M059J (cell line): Measurements from ENCODE around the gene CCDC178. TPM values are rescaled to one million over a fixed set of nuclear protein-coding genes. Genes with fewer than 3 reads are reported as not detected.
"Not testable (repeated sequence)": the region's sequence is repeated elsewhere in the genome, so short reads cannot be mapped to it uniquely, and the experiment has no call there.

Experiments
- DNase-seq: peaks from one replicate; pipeline ENCODE4 v3.0.0-alpha.2; 2012; ENCODE audit warnings: low read depth
- total RNA-seq: library from RNA; depleted of rRNA; stranded (reverse); fragments of >200 nt; shearing (Covaris generic); gene quantifications from 2 replicates; pipeline ENCODE4 v1.2.3, GENCODE V29; 2014

CCDC178 gene
- total RNA-seq, 1 experiment from 2014 or later = not detected

DNA sequence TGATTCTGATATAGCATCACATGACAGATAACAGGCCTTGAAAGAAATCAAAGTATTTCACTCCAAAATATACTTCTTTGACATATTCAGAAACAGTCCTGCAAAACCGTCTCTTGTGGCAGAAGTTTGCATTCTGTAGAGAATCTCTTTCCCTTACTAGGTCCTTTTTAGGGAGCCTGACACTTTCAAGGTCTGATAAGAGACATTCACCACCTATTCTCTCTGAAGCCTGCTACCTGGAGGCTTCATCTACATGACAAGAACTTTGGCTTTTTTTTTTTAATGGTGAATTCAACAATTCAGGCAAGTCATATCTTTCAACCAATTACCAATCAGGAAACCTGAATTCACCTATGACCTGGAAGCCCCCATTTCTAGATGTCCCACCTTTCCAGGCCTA is 83.8 kb downstream of the CCDC178 start:
- DNase-seq = no peak

DNA sequence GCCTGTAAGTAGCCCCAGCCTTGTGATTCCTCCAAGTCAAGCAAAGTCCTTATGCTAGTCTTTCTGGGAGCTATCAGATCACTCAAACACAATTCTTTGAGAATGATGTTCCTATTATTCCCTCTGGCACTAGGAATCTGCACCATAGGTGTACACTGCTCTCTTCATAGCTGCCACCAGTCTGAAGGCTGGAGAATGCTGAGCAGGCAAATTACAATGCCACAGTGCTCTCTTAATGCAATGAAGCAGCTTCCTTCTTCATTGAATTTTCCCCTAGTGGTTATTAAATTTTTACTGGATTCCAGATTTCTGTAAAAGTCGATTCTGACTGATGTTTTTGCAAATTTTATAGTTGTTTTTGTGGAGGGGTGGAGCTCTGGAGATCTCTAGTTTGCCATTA is 84.8 kb downstream of the CCDC178 start:
- DNase-seq = no peak

- no peak for DNase-seq
Observed at GRCh38 chr18:33355263-33355662, 85.3 kb downstream of the CCDC178 start.

DNA sequence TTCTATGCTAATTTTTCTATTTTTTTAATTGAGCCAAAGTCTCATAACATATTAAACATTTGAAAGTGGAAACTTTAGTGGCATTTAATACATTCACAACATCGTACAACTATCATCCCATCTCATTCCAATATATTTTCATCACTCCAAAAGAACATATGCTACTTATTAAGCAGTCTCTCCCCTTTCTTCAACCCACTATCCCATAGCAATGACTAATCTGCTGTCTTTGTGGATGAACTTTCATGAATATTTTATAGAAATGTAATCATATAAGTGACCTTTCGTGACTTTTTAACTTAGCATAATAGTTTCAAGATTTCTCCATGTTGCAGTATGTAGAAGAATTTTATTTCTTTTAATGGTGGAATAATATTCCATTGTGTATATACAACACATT is 90.3 kb downstream of the CCDC178 start:
- no peak for DNase-seq

GRCh38 chr18:33339733-33340132 is 100.8 kb downstream of the CCDC178 start:
- DNase-seq = not testable (repeated sequence)

- no peak for DNase-seq
Observed at GRCh38 chr18:33334781-33335180, 105.7 kb downstream of the CCDC178 start.

GRCh38 chr18:33330711-33331110 is 109.8 kb downstream of the CCDC178 start:
- no peak for DNase-seq

DNA sequence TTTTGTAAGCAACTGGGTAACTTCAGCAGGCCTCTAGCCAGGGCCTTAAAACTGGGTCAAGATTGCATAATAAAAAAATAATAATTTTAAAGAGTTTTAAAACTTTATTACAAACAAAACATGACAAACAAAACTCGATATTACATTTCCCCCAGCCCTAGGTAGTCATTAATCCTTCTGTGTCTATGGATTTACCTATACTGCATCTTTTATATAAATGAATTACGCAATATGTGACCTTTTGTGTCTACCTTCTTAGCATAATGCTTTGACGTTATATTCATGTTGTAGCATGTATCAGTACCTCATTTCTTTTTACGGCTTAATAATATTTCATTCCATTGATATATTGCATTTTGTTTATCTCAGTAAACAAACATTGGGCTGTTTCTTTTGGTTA is 113.5 kb downstream of the CCDC178 start:
- no peak for DNase-seq

- no peak for DNase-seq
Observed at GRCh38 chr18:33317640-33318039, 122.9 kb downstream of the CCDC178 start.

DNA sequence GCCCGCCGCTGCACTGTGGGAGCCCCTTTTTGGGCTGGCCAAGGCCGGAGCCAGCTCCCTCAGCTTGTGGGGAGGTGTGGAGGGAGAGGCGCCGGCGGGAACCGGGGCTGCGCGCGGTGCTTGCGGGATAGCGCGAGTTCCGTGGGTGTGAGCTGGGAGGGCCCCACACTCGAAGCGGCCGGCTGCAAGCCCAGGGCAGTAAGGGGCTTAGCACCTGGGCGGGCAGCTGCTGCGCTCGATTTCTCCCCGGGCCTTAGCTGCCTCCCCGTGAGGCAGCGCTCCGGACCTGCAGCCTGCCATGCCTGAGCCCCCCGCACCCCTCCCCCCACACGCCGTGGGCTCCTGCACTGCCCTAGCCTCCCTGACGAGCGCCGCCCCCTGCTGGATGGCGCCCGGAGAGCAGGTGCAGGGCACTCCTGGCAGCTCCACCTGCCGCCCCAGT is 124.4 kb downstream of the CCDC178 start:
- DNase-seq = no peak

DNA sequence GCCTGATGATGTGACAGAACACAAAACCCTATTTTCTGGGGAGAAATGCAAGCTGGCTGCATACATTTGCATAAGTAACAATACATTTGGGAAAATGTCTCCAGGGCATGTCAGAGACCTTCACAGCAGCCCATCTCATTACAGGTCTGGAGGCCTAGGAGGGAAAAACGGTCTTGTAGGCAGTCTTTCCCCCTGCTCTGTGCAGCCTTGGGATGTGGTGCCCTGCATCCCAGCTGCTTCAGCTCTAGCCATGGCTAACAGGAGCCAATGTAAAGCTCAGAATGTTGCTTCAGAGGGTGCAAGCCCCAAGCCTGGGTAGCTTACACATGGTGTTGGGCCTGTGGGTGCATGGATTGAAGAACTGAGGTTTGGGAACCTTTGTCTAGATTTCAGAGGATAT is 133.0 kb downstream of the CCDC178 start:
- DNase-seq = no peak

- no peak for DNase-seq
Observed at GRCh38 chr18:33304277-33304676, 136.2 kb downstream of the CCDC178 start.

DNA sequence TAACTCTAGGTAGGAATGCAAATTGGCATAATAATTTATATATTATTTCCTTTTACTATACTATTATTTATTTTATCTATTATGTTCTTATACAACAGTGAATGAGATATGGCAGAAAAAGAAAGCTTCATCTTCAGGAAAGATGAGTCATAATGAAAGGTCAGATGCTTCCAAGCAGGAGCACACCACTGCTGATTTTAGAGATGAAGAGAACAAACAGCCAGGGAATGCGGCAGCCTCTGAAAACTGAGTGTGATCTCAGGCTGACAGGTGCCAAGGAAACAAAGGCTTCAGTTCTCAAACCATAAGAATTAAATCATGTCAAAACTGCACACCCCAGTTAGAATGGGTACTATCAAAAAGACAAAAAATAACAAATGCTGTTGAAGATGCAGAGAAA is 149.0 kb downstream of the CCDC178 start:
- DNase-seq = no peak

- no peak for DNase-seq
Observed at GRCh38 chr18:33288082-33288716, 152.3 kb downstream of the CCDC178 start.

- DNase-seq = no peak
Observed at GRCh38 chr18:33282709-33283333, 157.7 kb downstream of the CCDC178 start.

- no peak for DNase-seq
Observed at GRCh38 chr18:33282142-33282541, 158.4 kb downstream of the CCDC178 start.

DNA sequence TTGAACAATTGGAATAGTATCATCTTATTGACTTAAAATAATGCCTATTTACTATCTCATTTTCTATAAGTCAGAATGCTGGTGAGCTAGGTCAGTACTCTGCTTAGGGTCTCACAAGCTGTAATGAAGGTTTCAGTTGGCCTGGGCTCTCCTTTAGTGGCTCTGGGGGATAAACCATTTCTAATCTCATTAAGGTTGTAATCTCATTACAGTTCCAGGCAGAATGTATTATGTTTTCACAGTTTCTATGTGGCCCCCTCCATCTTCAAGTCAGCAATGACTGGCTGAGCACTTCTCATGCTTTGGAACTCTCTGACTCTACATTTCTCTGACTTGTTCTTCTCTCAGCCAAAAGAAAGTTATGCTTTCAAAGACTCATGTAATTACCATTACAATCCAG is 163.1 kb downstream of the CCDC178 start:
- DNase-seq = no peak

DNA sequence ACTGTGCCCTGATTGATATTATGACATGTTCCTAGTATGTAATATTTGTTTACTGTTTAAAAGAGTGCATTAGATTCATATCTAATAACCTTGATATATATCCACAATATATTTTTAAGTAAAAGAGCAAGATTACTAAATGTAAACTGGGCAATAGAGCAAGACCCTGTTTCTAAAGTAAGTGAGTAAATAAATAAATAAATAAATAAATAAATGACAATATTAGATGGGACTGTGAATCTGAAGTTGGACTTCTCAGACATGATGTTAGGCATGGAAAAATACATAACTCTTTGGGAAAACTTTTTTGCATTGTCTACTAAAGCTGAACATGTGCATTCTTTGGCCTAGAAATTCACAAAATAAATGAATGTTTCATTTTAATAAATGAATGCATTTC is 164.7 kb downstream of the CCDC178 start:
- no peak for DNase-seq

GRCh38 chr18:33270297-33270696 is 170.2 kb downstream of the CCDC178 start:
- DNase-seq = no peak

DNA sequence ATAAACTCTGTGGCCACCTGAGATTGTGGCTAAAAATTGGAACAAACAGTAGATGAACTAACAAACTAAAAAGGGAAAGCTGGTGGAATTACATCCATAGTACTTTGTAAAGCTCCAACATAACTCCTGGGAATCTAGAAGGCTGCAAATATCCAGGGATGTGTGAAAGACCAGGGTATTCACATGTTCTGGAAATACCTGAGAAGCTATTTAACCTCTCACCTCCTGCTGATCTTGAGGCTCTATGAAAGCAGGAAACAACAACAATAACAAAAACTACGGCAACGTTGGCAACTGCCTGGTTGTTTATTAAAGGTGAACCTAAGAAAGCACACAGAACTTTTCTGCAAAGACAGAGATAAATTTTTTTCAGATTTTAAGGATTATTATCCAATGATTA is 171.3 kb downstream of the CCDC178 start:
- no peak for DNase-seq

DNA sequence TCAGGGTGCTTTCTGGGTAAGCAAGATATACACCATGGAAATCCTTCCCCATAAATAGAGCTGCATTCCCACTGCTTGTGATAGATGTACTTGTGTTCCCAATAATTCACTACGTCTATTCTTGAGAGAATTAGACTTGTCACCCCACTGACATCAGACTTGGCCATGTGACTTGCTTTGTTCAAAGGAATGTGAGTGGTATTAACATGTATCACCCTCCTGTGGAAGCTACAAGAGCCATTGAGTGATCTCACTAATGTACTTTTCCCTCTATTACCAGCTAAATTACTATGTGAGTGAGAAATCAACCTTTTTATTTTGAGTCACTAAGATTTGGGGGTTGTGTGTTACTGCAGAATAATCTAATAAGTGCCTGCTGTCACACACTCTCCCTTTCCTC is 176.0 kb downstream of the CCDC178 start:
- no peak for DNase-seq

- DNase-seq = no peak
Observed at GRCh38 chr18:33239298-33239697, 201.2 kb downstream of the CCDC178 start.

DNA sequence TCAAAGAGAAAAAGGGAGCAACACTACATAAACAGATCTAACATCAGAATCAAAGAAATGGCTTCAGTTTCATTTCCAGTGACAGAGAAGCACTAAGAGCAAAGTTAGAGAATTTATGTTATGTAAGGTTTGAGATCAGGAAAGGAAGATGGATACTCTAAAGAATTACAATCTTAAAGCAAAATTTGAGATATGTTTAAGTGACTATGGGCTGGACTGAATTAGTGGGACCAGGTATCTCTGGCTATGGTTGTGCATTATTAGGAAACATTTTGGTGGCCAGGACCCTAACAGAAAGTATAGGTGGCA is 208.2 kb downstream of the CCDC178 start:
- DNase-seq = no peak
